GM12875 (cell line): ENCODE measurements around the gene MAST4.

Experiments used
- H3K4me3 ChIP-seq: one replicate; pipeline ENCODE4 v1.5.1; 2011; ENCODE audit warnings: low read depth, low read length, control low read depth
- CTCF ChIP-seq: IDR thresholded peaks from 2 replicates; pipeline ENCODE4 v1.5.1; 2011; ENCODE audit warnings: low read depth, mild to moderate bottlenecking, control low read depth, inconsistent platforms, low read length, moderate library complexity, borderline replicate concordance; ENCODE audit not compliant: insufficient read depth

MAST4 gene

GRCh38 chr5:66595756-66596635 lies at the start of gene MAST4:
Gene MAST4, plus strand, starts transcription at chr5:66596393. Its CDS starts 263 bp downstream, at chr5:66596656.
- no peak for TF ChIP-seq CTCF
- H3K4me3 ChIP-seq: peak within 1 kb of the TSS; percentile 61

GRCh38 chr5:66546541-66546940 lies 49.7 kb upstream of the MAST4 start:
- TF ChIP-seq CTCF: no peak
- H3K4me3 ChIP-seq: no peak overlapping the region

GRCh38 chr5:66551338-66551737 lies 44.9 kb upstream of the MAST4 start:
- TF ChIP-seq CTCF: no peak
- no peak overlapping the region for H3K4me3 ChIP-seq

GRCh38 chr5:66551945-66552344 lies 44.2 kb upstream of the MAST4 start:
- TF ChIP-seq CTCF: no peak
- H3K4me3 ChIP-seq: no peak overlapping the region

GRCh38 chr5:66553368-66553912 lies 42.8 kb upstream of the MAST4 start:
- H3K4me3 ChIP-seq: no peak overlapping the region
- no peak for TF ChIP-seq CTCF

- no peak overlapping the region for H3K4me3 ChIP-seq
- TF ChIP-seq CTCF: no peak
These were observed 42.1 kb upstream of the MAST4 start for GRCh38 chr5:66553916-66554575.
